D721Med (cell line): ENCODE results near the gene ABHD5.

Experiments
- DNase-seq: peaks from one replicate; pipeline ENCODE4 v3.0.0; 2011; ENCODE audit warnings: low spot score; ENCODE audit not compliant: insufficient read length
- FAIRE-seq: peaks from 2 replicates; lab custom pipeline; 2011; peaks lifted over from hg19 to GRCh38; lab: Jason Lieb, UNC
- TF ChIP-seq, protein P1 (sequence below): IDR thresholded peaks from 2 replicates; pipeline ENCODE4 v1.5.1; 2012; ENCODE audit warnings: mild to moderate bottlenecking, control low read depth; ENCODE audit not compliant: insufficient read depth; ENCODE audit errors: missing control alignments

Gene ABHD5

DNA sequence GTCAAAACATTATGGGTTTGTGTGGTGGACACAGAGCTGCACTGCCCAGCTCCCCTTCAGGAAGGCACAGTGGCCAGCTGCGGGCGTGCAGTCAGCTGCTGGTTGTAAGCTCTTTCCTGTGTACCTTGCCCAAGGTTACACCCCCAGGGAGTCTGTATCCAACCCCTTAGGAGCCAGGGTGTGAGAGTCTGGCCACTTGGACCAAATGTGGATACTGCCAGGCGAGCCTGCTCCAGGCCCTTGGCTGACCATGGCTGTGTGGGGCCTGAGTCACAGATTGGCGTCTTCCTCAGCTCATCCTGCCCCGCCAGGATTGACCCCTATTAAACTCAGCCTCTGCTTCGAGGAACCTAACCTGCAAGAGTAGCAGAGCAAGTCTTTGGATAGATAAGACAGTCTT, 56.9 kb downstream of the ABHD5 start:
- TF ChIP-seq, protein P1, sequence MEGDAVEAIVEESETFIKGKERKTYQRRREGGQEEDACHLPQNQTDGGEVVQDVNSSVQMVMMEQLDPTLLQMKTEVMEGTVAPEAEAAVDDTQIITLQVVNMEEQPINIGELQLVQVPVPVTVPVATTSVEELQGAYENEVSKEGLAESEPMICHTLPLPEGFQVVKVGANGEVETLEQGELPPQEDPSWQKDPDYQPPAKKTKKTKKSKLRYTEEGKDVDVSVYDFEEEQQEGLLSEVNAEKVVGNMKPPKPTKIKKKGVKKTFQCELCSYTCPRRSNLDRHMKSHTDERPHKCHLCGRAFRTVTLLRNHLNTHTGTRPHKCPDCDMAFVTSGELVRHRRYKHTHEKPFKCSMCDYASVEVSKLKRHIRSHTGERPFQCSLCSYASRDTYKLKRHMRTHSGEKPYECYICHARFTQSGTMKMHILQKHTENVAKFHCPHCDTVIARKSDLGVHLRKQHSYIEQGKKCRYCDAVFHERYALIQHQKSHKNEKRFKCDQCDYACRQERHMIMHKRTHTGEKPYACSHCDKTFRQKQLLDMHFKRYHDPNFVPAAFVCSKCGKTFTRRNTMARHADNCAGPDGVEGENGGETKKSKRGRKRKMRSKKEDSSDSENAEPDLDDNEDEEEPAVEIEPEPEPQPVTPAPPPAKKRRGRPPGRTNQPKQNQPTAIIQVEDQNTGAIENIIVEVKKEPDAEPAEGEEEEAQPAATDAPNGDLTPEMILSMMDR = no peak
- no peak for DNase-seq
- FAIRE-seq = no peak

- FAIRE-seq (no peak), DNase-seq (no peak)
- TF ChIP-seq, protein P1 = no peak
Observed at GRCh38 chr3:43748179-43748578, 57.4 kb downstream of the ABHD5 start.

DNA sequence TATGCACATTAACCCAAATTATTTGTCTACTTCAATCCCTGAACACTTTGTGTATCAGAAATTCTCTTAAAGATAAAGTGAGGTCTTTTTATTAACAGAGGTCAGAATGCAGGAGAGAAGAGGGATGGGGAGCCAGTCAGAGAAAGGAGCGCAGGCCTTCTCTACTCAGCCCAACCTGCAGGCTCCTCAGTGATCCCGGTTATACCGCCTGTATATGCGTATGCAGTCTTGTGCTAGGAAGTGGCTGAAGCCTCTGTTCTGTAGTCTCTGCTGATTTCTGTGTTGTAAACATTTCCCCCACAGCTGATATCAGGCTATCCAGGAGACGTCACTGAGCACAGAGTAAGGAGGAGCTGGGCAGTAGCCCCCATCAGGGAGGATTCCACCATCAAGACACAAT, 57.9 kb downstream of the ABHD5 start:
- no peak for FAIRE-seq
- TF ChIP-seq, protein P1 = no peak
- DNase-seq = no peak

DNA sequence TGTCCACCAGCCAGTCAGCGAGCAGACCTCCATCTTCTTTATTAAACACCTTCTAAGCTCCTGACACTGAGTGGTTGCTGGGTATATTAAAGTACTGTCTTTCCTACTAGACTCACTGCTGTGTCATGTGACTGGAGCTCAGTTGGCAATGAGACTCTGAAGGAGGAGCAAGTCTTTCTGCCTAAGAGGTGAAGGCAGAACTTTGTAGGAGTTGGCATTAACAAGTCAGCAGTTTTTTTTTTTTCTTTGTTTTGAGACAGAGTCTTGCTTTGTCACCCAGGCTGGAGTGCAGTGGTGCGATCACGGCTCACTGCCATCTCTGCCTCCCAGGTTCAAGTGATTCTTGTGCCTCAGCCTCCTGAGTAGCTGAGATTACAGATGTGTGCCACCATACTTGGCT, 62.2 kb downstream of the ABHD5 start:
- TF ChIP-seq, protein P1 = no peak
- FAIRE-seq = no peak
- no peak for DNase-seq

DNA sequence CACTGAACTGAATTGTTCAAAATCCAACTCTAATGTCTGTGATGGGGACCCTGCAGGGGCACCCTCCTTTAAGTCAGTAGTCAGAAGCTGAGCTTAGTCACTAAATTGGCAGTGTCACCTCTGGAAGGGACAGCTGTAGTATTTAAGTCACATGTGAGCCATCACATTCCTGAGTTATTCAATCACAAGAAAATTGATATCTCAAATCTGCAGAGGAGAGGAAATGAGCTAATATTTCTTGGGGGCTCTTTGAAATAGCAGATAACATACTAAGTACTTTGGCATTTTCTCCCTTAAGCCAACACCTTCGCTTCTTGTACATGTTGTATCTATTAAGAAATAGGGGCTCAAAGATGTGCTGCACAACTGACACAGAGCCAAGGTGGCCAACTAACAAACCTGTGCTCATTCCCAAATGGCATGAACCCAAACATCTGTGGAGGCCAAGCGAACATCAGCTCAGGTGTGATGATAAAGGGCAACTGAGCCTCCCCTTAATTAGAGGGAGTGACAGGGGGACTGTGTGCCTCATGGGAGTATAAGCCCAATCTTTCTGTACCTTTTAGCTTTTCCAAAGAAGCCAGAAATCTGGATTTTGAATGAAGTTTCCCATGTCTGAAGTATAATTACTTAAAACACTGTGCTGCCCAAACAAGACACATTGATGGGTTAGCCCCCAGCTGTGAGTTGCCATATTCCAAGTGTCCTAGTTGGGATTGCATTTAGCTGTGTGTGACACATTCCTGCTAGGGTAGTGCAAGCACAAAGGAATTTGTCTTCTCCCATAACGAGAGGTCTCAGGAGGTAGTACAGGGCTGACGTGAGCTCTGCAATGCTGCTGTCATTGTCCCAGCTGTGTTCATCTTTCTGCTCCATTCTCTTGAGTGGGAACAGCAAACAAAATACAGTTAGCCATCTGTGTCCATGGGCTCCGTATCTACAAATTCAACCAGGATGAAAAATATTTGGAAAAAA, 63.3 kb downstream of the ABHD5 start:
- FAIRE-seq (no peak), DNase-seq (no peak)
- TF ChIP-seq, protein P1 = no peak

DNA sequence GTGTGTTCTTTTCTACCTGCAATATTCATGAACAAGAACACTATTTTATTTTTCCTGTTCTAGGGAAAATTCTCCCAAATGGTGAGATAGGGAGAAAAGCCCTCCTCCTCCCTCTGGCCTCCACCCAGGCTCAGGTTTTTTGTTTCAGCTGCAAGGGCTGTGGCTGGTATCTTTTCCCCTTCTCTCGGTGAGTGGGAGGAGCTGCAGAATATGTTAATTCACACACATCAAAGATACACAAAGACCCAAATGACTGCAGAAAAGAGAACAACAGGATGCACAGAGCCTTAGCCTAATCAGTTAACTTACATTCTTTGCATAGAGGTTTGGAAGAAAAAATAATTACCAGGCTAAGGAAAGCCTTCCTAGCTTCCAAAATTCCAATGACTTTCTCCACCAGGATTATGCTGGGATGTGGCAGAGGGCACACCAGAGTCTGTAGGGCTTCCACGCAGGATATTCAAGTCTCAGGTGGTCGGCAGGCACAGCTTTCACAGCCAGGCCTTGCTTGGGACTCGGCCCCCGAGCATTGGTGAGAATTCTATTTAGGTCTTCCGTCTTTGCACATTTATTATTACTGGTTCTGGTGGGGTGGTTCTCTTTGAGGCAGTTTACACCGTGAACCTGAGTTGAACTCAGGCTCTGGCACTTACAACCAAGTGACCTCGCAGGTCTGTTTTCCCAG, 64.9 kb downstream of the ABHD5 start:
- TF ChIP-seq, protein P1 = no peak
- FAIRE-seq = no peak
- DNase-seq = no peak
